ENCODE measurements around the gene FSIP1.

GRCh38 chr15:39651295-39651694, 131.3 kb downstream of the FSIP1 start:
- TF ChIP-seq CTCF (IDR thresholded peaks at IDR 0.05; ENCODE audit: low read depth, low read length, poor library complexity, severe bottlenecking) (no peak), EZH2phosphoT487 (IDR thresholded peaks at IDR 0.05; ENCODE audit: borderline replicate concordance, low read length) (no peak)

Measured in DOHH2 (cell line).